GM18868 (cell line): Measurements from ENCODE around the gene KCNMA1.

ENCODE experiments used
- ATAC-seq: cut with Tn5 transposase; IDR thresholded peaks from one replicate; pipeline ENCODE4 v1.9.1; 2021; ENCODE audit warnings: mild to moderate bottlenecking, moderate library complexity; ENCODE audit not compliant: unreplicated experiment

KCNMA1 gene

DNA sequence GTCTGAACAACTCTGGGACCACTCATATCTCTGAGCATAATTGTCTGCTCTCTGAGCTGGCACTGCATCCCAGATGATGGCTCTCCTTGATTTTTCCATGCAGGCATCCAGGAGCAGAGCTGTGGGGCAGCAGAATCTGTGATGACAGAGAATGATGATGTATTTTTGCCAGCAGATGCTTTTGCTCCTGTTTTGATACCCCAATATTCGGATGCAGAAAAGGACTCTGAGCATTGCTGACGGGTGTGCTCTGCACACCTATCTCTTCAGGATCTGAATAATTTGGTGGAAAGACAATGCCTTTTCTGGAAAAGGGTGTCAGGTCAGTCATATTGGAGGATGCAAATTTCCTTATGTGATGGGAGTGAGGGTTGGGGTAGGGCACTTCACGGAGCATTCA is 735.9 kb downstream of the KCNMA1 start:
- no peak for ATAC-seq

DNA sequence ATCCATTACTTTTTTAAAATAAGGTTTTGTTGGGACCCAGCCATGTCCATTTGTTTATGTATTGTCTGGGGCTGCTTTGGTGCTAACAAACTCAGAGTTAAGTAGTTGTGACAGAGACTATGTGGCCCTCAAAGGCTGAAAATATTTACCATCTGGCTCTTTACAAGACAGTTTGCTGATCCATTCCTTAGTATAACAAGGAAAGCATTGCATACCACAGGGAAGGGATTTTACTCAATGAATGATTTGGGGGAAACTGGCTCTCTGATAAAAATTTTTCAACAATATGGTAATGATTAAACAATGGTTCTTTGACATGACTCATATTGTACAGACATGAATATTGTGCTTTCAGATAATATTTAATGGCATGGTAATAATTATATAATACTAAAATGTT is 738.1 kb downstream of the KCNMA1 start:
- ATAC-seq, result no peak

DNA sequence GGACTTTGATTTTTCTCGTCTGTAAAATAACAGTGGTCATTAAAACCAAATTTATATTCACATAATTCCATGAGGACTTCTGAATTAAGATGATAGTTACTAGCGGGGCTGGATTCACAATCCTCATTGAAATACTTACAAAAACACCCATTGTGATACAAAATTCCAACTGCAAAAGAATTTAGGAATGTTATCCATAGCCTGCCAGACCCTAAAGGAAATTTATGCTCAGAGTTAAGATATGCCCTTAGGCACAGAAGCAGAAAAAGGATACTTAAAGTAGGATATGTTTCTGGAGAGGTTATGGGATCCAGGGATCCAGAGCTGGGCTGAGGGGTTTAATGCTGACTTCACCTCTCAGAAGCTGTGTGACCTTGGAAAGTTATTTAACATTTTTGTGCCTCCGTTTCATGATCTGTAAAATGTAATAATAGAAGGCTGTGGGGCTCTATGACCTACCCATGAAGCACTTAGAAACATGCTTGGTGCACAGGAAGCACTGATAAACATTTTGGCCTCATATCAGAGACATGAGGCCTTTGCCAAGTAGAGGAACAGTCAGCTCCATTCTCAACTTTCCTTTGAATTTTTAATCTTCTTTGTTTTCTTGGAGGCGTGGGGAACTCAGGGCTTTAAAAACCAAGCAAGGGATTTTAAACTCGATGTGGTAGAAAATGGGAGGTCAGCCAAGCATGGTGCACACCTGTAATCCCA is 744.7 kb downstream of the KCNMA1 start:
- ATAC-seq, result no peak

DNA sequence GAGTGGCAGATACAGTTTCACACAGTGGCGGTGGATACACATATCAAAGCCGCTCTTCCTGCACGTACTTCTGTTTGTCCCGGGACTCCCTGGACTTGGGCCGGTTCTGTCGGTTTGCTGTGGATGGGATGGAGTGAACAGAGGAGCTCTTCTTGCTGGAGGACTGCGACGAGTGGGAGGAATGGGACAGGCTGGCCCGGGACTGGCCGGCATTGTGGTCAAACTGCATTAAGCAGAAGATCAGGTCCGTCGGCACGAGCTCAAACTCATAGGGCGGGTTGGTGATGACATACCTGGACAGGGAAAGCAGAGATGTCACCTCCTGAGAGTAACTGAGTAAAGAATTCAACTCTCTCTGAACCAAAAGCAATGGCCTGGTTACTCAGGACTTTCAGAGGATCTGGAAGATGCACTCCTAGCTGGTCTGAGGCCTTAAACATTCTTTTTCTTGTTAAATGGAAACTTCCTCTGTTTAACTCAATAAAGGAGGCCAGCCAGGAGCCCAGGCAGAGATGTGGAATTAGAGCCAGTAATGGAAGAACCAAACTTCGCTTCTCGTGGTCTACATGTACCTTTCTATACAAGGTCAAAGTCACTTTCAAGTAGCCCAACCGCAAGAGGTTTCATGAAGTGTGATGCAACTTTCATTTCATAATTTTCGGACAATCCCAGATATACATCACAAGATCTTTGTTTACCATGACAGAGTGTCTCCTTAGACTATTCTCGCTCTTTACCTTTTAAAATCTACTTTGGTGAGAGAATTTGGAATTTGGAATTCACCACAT is 750.2 kb downstream of the KCNMA1 start:
- ATAC-seq, result no peak

DNA sequence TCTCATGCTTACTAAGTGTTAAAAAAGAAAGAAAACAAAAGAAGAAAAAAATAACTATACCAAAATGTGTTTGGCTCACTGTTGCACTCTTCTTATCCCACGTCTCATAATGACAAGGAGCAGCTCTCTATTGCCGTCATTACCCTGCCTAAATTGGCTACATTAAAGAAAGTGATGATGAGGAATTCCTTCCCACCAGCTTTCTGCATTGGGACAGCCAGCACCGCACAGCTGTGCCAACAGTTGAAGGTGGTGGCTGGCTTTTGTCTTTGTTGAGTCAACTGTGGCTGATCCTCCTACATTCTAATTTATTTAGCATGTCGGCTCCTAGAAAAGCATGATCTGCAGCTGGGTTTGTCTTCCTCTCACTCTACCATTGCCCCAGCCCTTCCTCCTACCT is 751.8 kb downstream of the KCNMA1 start:
- no peak for ATAC-seq

DNA sequence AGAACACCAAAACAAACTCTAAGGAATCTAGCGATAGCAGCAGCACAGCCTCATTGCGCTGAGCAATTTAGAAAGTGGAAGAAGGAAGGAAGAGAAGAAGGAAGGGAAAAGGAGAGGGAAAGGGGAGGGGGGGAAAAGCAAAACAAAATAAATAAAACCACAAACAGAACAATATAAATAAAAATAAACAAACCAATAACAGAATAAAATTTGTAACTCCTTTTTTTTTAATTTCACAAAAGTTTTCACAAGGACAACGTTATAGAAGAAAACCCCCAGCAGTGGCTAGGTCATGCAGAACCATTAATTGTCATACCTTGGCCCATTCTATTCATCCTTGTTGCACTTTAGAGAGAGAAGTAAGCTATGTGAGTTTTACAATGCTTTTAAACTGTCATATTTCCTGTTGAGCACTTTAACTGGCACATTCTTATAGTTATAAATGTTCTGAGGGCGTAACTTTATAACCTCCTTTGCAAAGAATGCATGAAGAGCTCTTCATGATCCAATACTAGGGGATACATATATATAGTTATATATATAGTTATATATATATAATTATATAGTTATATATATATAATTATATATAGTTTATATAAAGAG is 752.8 kb downstream of the KCNMA1 start:
- ATAC-seq, result no peak

DNA sequence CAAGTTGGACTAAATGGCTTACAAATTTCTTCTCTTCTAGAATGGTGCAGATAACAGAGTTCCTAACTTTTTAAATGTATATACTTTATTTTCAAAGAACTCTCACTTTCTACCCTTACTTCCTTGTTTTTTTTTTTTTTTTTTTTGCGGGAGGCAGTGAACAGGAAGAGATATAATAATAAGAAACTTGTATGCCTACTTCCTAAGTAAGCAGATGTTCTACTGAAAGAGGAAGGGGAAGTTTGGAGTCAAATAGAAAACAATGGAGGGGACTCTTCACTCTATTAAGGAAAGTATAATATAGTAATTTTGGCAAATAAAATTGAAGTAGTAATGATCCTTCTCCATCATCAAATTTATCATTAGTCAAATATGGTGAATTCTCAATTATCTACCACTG is 754.0 kb downstream of the KCNMA1 start:
- no peak for ATAC-seq

DNA sequence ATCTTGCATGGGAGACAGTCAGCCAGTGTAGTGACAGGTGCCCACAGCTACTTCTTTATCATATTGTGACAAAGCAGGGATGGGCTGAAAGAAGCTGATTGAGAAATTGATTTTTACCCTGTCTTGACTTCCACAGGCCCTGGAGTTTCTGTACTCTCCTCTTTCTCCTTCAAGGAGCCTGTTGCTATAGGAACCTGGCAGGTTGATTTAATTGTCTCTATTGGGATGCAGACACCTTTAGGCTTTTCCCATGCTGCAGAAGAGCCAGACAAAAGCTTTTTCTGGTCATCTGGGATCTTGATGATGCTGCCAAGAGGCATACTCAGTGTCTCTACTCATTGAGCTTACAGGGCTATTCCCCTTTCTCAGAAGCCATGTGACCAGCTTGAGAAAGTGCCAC is 754.8 kb downstream of the KCNMA1 start:
- ATAC-seq, result no peak

DNA sequence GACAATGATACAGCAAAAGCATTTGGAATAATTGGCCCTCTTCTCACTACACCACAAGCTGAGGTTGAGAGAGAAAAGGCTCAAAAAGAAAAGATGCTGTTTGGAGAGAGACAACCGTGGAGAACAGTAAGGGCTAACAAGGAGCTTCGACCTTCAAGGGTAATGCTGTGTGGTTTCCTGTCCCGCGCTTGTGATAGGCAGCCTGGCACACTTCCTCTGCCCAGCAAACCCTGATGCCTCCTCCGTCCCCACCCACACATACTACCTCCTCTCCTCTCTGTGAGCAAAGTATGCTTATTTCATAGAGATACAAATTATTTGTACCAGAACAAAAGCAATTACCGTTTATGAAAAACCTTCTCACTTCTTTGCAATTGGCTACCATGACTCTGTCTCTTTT is 755.4 kb downstream of the KCNMA1 start:
- ATAC-seq, result peak; percentile 71

DNA sequence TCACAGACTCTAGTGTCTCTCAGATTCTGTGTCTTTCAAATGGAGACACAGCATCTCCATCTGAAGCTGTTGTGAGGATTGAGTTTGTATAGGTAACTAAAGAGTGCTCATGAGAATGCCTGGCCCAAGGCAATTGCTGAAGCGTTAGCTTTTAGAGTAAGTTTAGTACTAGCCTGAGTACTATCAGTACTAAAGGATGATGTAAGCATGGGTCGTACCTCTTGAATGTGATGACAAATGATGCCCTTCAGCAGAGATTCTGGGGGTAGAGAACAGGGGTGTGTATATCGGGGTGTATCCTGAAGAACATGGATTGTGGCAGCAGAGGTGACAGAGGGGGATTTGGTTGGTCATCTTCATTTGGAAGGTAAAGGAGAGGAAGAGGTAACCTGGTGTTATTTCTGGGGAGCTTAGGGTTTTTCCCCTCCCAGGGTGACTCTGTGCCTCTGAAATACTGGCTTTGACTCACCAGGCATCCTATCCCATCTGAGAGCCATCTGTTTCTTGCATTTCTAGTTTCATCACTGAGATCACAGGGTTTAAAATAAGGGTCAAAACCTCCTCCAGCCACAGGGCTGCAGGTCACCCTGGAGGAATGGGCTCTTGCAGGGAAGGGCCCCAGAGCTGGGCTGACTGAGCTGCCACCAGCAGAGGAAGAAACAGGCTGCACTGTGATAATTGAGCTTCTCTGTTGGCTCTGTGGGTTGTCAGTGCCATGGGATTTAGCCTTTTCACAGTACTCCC is 756.0 kb downstream of the KCNMA1 start:
- ATAC-seq, result peak; percentile 84

DNA sequence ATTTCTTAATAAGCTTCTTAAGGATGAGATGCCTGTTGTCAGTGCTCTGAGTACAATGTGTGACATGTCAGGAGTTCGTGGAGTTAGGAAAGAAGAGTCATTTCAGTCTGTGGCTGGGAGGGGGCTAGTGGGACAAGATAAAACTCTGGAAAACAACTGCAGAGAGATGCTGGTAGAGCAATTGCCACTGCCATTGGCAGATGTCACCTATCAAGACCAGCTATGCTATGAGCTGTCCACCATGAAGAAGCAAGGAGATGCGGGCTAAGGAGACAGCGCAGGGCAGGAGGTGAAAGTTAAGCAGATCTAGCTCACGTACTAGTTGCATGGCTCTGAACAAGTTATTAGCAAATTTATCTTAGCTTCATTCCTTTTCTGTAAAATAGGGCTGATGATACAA is 756.7 kb downstream of the KCNMA1 start:
- no peak for ATAC-seq

DNA sequence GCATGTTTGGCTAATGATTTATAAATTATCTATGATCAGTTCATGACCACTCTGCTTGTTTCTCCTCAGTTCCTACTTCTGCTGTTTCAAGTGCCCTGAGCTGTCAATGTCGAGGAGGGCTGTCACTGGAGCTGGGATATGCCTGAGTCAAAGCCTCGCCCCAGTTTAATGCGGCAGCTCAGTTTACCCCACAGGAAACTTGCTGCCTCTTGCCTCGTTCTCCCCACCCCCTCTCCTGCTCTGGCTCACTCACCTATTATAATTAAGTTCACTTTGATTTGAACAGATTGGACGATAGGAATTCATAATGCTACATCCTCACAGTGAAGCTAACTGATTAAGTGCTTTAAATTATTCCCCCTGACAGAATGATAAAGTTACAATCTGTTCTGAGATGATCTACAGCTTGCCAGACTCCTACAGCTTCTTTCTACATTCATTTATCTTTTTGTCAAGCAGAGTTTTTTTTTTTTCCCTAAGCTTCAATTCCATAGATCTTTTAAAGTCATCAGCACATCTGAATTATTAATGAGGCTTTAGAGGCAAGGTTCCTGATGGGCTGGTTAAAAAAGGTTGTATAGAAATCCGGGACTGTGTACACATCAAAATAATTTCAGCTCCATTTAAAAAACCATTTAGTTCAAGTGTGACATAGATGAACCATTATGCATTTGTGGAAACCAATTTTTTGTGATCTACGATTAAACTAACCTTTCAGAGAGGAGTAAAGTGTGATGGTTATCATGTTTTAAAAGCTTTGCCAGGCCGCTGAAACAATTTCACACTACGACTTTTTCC is 758.3 kb downstream of the KCNMA1 start:
- no peak for ATAC-seq

DNA sequence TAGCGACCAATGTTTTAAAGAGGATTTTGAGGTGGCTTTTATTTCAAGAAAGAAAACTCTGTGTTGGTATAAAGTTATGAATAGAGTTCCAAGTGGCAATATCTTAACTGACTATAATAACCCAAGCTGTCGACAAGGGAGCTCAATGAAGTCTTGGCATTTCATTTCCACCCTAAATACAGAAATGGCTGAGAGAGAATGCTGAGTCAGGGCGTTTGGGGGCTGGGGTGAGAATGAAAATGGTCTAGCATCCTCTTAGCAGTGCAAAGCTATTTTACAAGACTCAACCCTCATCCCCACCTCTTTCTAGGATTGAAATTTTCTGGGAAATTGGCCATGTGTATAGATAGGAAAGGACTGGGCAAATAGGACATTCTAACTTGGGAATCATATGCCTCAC is 759.1 kb downstream of the KCNMA1 start:
- no peak for ATAC-seq

DNA sequence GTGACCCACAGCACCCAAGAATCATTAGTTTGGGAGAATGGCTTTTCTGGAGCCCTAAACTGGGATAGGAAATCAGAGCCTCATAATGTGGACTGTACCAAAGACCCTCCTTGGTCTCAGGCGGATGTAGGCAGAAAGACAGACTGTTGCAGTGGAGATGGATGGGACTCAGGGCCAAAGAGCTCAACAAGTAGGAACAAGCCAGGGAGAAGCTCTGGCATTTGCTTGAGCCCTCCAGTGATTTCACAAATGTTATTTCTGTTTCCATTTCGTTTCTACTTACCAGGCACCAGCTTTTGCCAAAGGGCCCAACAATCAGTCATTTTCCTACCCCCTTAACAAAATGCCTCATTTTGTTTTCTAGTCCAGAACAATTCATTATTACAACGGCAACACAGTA is 762.7 kb downstream of the KCNMA1 start:
- no peak for ATAC-seq

DNA sequence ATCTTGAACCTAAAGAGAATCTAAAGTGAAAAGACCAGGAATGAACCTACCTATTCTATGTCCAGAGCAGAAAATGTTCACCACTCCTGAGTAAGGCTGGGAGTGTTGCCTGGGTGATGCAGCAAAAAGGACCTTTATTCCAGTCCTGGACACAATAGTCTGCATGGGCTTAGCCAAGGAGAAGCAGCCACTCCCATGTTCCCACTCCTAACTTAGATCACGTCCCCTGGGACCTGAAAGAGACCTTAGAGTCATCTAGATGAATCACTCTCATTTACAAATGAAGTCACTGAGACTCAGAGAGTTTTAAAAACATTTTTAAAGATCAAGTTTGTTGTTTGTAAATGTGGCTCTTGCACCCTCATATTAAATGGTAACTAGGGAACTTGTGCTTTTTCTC is 763.4 kb downstream of the KCNMA1 start:
- no peak for ATAC-seq

DNA sequence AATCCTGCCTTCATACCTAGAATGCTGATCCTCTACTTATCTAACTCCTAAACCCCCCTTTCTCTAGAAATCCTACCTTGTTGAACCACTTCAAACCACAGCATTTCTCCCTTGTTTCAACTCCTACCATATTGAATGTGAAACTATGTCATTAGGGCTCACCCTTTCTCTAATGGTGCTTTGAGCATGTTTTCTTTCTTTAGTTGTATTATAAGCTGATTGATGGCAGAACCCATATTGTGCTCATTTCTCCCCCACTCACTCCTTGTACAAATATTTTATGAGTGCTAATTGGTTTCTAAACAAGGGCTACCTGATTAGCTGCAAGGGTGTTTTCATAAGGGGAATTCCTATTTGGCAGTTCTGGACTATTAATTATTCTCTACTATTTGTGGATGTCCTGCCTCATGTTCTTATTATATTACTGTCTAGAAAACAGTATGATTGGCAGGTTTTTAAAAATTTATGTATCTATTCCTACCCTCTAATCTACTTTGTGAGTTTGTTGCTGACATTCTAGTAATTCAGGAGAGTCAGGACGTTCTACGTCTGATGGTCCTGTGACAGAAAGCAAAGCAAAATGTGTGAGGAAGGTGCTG is 765.8 kb downstream of the KCNMA1 start:
- ATAC-seq, result peak; percentile 65

DNA sequence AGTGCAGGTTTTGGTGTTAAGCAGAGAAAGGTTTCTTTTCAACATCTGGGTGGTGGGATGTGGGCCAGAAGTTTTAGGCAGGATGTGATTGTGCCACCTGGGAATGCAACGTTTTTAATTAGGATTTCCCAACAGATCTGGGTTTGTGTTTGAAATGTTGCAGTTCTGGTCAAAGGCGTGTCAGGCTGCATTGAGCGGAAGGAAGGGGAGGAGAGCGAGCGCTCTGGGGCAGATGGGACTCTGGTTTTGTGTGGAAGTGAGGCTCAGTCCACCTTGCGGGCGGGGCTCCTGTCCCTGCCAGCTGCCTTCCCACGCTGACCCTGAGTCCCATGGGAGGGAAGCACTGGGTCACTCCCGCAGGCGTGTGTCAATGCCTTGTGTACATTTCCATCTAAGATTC is 767.7 kb downstream of the KCNMA1 start:
- ATAC-seq, result no peak

DNA sequence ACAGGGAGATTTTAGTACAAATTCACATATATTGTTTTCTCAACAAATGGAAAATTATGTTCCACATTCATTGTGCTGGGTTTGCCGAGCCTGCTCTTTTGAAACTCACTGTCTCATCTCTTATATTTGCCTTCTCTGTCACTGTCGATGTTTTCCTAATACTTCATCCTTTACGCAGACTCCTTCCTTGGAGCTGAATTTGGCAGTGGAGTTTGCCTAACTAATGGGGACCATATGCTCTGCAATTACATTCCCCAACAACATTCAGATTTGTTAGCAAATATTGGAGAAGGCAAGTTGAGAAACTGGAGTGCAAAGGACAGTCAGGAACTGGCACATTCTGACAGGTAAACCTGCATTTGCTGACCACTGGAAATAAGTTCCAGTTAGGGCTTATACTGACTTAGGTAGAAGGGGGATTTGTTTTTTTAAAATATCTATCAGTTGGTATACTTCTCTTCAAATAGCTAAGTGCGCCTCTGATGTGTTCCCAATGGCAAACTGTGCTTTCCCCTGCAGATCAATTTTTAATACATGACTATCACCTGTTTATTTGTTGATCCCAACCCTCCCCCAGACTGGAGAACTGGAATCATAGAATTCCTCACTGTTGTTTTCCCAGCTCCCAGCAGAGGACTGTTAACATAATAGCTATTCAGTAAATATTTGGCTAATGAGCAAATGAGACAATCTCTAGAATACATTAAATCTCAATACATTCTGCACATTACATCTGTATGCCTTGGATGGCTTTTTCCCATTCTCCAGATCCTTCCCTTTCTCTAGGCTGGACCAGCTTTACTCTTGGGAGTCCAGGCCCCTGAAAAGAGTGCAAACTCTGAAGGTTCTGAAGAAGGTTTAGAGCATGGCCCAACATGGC is 769.3 kb downstream of the KCNMA1 start:
- no peak for ATAC-seq

DNA sequence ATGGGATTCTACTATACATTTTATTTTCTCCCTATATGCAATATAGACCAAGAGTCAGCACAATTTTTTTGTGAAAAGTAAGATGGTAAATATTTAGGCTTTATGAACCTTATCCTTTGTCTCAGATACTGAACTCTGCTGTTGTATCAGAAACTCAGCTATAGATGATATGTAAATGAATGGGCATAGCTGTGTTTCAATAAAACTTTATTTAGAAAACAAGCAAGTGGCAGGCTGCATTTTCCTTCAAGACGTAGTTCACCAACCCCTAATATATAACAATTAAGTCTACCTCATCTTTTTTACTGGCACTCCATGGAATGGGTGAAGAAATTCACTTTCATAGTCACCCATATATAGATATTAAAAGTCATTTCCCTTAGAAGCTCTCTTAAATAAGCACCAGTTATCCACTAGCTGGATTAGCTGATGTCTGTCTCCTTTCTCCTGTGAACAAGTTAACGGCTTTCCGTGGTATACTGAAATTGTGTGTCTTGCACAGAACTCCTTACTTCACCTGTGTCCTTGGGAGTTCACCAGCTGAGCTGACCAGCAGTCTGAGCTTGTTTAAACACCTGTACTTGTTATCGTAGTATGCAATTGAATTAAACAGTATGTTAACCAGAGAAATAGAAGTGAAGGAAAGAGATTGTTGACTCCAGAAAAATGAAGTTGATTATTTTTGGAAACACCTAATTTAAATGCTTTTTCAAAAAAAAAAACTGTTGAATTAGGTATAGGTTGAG is 770.6 kb downstream of the KCNMA1 start:
- no peak for ATAC-seq
